ENCODE results near the gene GRB14. TPM values are rescaled to one million over a fixed set of nuclear protein-coding genes. Genes with fewer than 3 reads are reported as not detected.

Gene GRB14
- total RNA-seq, 4 donors from 2014 or later, result 3.2 to 22.3 (median 5.6) TPM

DNA sequence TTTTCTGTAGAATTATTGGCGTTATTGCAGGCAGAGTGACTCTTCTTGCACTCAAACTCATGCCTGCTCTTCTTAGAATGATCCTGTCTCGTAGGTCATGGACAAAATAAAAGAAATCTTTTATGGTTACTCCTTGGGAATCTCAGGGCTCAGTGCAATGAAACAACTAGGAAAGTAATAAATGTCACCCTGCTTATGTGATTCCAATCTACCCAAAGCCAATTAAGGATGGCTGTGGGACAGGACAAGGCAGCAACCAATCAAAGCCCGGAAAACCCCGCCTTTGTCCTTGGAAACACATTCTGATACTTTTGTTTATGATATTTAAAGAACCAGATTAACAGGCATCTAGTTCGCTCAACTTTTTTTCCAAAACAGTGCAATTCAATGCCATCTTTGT lies 53.0 kb downstream of the GRB14 start:
- TF ChIP-seq, protein P1, sequence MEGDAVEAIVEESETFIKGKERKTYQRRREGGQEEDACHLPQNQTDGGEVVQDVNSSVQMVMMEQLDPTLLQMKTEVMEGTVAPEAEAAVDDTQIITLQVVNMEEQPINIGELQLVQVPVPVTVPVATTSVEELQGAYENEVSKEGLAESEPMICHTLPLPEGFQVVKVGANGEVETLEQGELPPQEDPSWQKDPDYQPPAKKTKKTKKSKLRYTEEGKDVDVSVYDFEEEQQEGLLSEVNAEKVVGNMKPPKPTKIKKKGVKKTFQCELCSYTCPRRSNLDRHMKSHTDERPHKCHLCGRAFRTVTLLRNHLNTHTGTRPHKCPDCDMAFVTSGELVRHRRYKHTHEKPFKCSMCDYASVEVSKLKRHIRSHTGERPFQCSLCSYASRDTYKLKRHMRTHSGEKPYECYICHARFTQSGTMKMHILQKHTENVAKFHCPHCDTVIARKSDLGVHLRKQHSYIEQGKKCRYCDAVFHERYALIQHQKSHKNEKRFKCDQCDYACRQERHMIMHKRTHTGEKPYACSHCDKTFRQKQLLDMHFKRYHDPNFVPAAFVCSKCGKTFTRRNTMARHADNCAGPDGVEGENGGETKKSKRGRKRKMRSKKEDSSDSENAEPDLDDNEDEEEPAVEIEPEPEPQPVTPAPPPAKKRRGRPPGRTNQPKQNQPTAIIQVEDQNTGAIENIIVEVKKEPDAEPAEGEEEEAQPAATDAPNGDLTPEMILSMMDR (IDR thresholded peaks at IDR 0.05; ENCODE audit: low read depth), result no peak

DNA sequence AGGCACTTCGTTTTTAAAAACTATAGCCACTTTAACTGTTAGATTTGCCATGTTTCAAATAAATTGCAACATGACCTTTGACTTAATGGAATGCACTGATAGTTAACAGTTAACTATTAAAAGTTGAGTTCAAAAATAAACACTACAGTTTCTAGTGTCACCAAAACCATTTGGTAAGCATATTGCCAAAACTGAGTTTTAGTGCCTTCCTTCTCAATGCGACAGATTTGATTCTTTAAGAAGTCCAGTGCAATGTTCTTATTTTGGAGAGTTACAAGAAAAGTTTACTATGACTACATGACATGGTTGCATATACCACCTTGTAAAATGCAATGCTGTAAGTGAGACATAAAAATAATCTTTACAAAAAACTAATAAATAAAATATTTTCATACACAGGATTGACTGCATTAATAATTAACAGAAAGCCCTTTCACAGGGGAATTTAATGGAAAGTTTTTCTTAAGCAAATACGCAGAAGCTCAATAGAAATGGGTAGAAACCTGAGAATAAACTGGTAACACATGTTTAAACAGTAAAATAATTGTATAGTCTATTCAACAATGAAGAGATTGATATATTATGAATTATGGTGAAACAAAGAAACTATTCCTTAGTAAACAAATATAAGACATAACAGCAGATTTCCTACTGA lies 53.8 kb downstream of the GRB14 start:
- TF ChIP-seq, protein P1 (IDR thresholded peaks at IDR 0.05; ENCODE audit: low read depth), result no peak

DNA sequence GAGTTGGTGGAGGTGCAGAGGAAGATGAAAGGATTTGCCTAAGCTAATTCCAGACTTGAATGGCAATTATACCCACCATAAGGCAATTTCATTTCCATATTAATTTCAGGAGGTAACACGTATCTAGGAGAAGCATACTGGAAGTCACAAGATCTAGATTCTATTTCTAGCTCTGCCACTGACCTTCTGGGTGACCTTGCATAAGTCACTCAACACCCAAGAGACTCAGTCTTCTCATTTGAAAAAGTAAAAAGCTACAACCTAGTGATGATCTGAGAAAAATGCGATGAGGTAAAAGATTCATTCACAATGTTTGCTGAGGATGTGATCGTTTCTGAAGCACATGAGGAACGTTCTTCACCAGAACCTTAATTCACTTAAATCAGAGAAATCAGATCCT lies 55.9 kb downstream of the GRB14 start:
- TF ChIP-seq, protein P1 (IDR thresholded peaks at IDR 0.05; ENCODE audit: low read depth), result no peak

DNA sequence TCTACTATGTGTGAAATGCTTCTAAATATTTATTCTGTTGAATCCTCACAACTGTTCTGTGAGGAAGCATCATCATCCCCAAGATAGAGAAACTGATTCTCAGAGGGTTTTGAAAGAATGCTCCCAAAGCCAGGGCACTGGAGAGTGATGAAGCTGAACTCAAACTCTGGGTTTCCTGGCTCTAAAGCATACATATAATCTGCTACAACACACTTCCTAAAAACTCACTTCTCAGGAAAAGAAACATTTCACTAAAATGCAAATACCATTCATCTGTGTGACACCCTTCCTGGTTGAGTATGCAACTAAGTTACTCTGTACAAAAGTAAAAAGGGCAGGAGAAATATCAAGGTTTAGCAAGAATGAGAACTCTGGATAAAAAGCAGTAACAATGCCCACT lies 58.6 kb downstream of the GRB14 start:
- TF ChIP-seq, protein P1 (IDR thresholded peaks at IDR 0.05; ENCODE audit: low read depth), result no peak

DNA sequence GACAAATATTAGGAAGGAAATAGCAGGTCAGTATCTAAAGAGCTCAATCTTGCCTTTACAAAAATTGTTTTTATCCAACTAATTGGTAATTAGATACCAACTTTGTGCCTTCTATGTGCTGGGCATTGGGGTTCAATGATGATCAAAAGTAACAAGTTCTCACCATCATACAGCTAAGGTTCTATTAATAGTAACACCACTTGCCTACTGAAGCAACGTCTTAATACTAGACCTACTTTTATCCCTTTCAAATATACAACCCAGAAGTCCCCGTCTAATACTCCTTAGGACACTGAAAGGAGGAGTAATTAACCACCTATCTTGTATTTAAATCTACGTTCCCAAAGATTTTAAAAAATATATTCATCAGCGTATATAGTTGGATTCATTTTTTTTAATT lies 59.3 kb downstream of the GRB14 start:
- TF ChIP-seq, protein P1 (IDR thresholded peaks at IDR 0.05; ENCODE audit: low read depth), result no peak

DNA sequence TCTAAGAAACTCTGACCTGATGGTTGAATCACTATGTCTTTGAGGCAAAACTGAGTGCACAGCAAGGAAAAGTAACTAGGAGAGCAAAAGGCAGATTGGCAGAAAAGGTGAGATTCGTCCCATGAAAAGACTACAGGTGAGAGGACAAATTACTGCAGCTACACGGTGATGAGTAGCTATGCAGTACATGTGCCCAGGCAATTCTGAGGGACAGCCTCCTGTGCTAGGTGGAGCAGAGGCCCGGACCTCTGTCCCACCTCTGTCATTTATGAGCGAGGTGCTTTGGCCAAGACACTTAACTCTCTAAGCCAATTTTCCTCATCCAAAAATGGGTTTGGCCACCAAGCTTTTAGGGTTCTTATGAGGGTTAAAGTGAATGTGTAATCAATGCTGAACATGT lies 59.9 kb downstream of the GRB14 start:
- TF ChIP-seq, protein P1 (IDR thresholded peaks at IDR 0.05; ENCODE audit: low read depth), result no peak

DNA sequence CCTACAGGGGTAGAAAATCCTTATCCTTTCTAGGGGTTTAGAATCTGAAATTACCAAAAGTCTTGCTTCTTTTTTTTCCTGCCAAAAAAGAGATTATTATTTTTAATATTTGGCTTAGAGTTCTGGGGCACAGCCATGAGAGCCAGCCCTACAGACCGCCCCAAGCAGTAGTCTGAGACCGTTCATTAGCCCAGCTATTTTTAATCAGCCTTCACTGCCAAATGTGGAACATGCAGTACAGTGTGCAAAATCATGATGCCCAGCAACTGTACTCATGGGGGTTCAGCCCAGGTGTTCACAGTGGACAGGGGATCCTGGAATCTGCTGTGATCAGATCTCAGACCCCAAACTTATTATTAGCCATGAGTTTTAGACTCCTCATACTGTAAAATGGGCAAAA lies 60.4 kb downstream of the GRB14 start:
- TF ChIP-seq, protein P1 (IDR thresholded peaks at IDR 0.05; ENCODE audit: low read depth), result no peak

Measured in subcutaneous adipose tissue (tissue), 4 donors.